HEK293T (cell line): ENCODE results near the gene PAK5.

ENCODE experiments used
- FOXM1 ChIP-seq: fragments of 450-650 bp; IDR thresholded peaks from 2 replicates; pipeline ENCODE4 v1.6.1; 2017; ENCODE audit warnings: mild to moderate bottlenecking, borderline replicate concordance
- NFRKB ChIP-seq: fragments of 450-650 bp; IDR thresholded peaks from 2 replicates; pipeline ENCODE4 v1.6.1; 2016; ENCODE audit warnings: mild to moderate bottlenecking, moderate library complexity
- SP1 ChIP-seq: fragments of 450-650 bp; IDR thresholded peaks from 2 replicates; pipeline ENCODE4 v1.6.1; 2017

DNA sequence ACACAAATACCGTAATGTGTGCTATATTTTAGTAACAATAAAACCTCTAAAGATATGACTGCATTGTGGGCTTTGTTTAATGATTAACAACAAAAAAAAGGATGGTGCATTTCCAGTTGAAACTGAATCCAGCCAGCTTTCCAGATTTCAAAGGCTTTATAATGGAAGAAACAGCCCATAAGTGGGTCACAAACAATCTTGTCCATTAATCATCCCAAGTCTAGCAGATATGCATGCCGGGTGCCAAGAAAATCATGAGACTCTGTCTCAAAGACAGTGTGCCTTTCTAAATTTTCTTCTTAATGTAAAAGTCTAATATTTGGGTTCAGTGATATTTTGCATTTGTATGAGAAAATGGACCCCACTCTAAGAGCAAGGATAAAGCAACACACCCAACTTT lies 345.1 kb downstream of the PAK5 start:
- TF ChIP-seq SP1 (no peak), FOXM1 (no peak), NFRKB (no peak)
